Vagina (tissue), 2 donors: ENCODE measurements around the gene MAGEA9. TPM values are rescaled to one million over a fixed set of nuclear protein-coding genes. Genes with fewer than 3 reads are reported as not detected.
"Not testable (repeated sequence)": the region's sequence is repeated elsewhere in the genome, so short reads cannot be mapped to it uniquely, and the experiment has no call there.

Source experiments
- DNase-seq, 2 donors: peaks; one replicate each; pipeline ENCODE4 v3.0.0-alpha.2; 2017; ENCODE audit errors: extremely low spot score in 2 of 2
- H3K27ac ChIP-seq: fragments of 200-600 bp; sonication (generic); one replicate; pipeline ENCODE4 v1.5.1; 2019
- H3K27me3 ChIP-seq: fragments of 200-600 bp; sonication (generic); one replicate; pipeline ENCODE4 v1.5.1; 2019
- H3K36me3 ChIP-seq, 2 donors: fragments of 200-600 bp; sonication (generic); one replicate each; pipeline ENCODE4 v1.5.1; 2017 to 2019
- H3K4me1 ChIP-seq: fragments of 200-600 bp; sonication (generic); one replicate; pipeline ENCODE4 v1.5.1; 2019
- H3K4me3 ChIP-seq, 2 donors: fragments of 200-600 bp; sonication (generic); 1 replicate in 1 of 2; 2 replicates in 1 of 2; pipeline ENCODE4 v1.5.1; 2016 to 2019
- H3K9me3 ChIP-seq: fragments of 200-600 bp; sonication (generic); one replicate; pipeline ENCODE4 v1.5.1; 2019
- POLR2A ChIP-seq, 2 donors: fragments of 450-650 bp; IDR thresholded peaks; one replicate each; pipeline ENCODE4 v1.6.1; 2017; ENCODE audit warnings: antibody characterized with exemption in 2 of 2, mild to moderate bottlenecking in 2 of 2, moderate library complexity in 2 of 2
- POLR2AphosphoS5 ChIP-seq, 2 donors: sonication (generic); formaldehyde crosslinking; IDR thresholded peaks; one replicate each; pipeline ENCODE4 v1.9.0; 2017; ENCODE audit warnings: antibody characterized with exemption in 2 of 2, mild to moderate bottlenecking in 2 of 2, low read depth in 1 of 2; ENCODE audit not compliant: insufficient read depth in 1 of 2
- intact Hi-C: fragments of 100-400 bp; cut with DNase I; formaldehyde crosslinking; loops from one replicate; pipeline ENCODE4 v1.15.1; 2023
- small RNA-seq: library from RNA; depleted of rRNA; stranded (forward); fragments of <200 nt; gene quantifications from one replicate; pipeline ENCODE3, GENCODE V24; 2016
- total RNA-seq: library from RNA; depleted of rRNA; stranded (reverse); fragments of >200 nt; gene quantifications from one replicate; pipeline ENCODE4 v1.2.3, GENCODE V29; 2016
- TF ChIP-seq, protein P1 (sequence below), 3 experiments: fragments of 450-650 bp in 2 of 3; fragments of 200-600 bp in 1 of 3; sonication (generic) in 1 of 3; IDR thresholded peaks; one replicate each; pipeline ENCODE4 v1.5.1; 2017 to 2019; ENCODE audit warnings: antibody characterized with exemption in 3 of 3, mild to moderate bottlenecking in 2 of 3, moderate library complexity in 2 of 3

The MAGEA9 gene
- total RNA-seq, 1 donor from 2014 or later: not detected

DNA sequence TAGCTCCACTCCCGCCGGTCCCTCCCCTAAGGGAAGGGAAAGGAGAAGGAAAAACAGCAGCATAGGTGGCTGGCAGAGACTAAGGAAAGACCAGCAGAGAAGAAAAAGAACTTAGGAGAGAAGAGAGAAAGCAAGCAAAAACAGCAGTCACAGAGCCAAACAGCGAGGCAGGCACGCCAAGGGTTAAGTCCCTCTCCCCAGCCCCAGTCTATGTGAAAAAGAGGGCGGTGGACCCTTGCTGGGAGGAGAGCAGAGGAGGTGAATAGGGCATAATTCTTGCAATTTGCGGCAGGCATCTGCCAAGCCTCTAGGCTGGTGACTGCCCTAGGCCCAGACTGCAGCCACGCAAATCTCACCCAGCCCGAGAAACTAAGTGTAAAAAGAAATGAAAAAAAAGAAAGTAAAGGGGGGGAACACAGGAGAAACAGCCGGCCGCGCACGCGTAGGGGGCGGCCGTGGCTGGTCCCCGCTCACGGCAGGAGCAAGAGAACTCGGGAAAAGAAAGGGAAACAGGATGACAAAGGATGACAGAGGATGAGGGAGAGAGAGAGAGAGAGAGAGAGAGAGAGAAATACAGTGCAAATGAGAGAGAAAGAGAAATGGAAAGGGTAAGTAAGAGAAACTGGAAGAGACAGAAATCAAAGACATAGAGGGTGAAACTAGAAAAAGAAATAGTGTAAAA lies 48.6 kb downstream of the MAGEA9 start:
- H3K4me1 ChIP-seq: no peaks in the 10 kb centered on the region
- H3K9me3 ChIP-seq: no peaks in the 10 kb centered on the region
- no peaks in the 10 kb centered on the region for H3K36me3 ChIP-seq
- H3K27ac ChIP-seq: peak overlapping the region; percentile 72
- intact Hi-C loops: loop anchor here (5.0 kb wide), 1 partner anchor 1973 kb away; no protein-coding TSS in a partner anchor
- no peak for TF ChIP-seq POLR2A (IDR thresholded peaks at IDR 0.05)
- TF ChIP-seq POLR2AphosphoS5 (IDR thresholded peaks at IDR 0.05; ENCODE audit: insufficient read depth in 1 of 2, low read depth in 1 of 2): no peak
- TF ChIP-seq, protein P1, sequence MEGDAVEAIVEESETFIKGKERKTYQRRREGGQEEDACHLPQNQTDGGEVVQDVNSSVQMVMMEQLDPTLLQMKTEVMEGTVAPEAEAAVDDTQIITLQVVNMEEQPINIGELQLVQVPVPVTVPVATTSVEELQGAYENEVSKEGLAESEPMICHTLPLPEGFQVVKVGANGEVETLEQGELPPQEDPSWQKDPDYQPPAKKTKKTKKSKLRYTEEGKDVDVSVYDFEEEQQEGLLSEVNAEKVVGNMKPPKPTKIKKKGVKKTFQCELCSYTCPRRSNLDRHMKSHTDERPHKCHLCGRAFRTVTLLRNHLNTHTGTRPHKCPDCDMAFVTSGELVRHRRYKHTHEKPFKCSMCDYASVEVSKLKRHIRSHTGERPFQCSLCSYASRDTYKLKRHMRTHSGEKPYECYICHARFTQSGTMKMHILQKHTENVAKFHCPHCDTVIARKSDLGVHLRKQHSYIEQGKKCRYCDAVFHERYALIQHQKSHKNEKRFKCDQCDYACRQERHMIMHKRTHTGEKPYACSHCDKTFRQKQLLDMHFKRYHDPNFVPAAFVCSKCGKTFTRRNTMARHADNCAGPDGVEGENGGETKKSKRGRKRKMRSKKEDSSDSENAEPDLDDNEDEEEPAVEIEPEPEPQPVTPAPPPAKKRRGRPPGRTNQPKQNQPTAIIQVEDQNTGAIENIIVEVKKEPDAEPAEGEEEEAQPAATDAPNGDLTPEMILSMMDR (IDR thresholded peaks at IDR 0.05): no peak
- H3K4me3 ChIP-seq: peak overlapping the region; percentile 15 to 32
- DNase-seq: no peak
- H3K27me3 ChIP-seq: no peaks in the 10 kb centered on the region

DNA sequence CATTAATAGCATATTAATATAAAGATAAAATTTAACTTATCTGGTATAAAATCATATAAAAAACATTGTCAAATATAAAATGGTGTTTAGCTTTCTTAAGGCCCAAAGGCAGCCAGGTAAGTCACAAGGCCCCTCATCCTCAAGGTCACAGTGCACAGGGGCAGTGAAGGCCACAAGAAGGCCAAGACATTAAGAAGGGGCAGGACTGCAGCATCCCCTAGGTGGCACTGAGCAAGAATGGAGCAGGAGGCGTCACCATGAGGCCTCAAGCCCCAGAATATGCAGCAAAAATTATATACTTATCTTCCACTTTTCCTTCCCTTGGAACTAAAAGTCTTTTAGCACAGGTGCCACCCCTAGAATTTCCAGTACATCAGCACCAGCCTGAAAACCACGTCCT lies 49.7 kb downstream of the MAGEA9 start:
- intact Hi-C loops: loop anchor here (5.0 kb wide), 1 partner anchor 1974 kb away; no protein-coding TSS in a partner anchor
- DNase-seq: no peak
- TF ChIP-seq POLR2A (IDR thresholded peaks at IDR 0.05) (no peak), POLR2AphosphoS5 (IDR thresholded peaks at IDR 0.05; ENCODE audit: insufficient read depth in 1 of 2, low read depth in 1 of 2) (no peak)
- TF ChIP-seq, protein P1 (IDR thresholded peaks at IDR 0.05): no peak
- no peak overlapping the region for H3K4me3 ChIP-seq
- H3K9me3 ChIP-seq: no peaks in the 10 kb centered on the region
- no peak overlapping the region for H3K27ac ChIP-seq
- H3K36me3 ChIP-seq: no peaks in the 10 kb centered on the region
- H3K27me3 ChIP-seq: no peaks in the 10 kb centered on the region
- no peaks in the 10 kb centered on the region for H3K4me1 ChIP-seq

GRCh38 chrX:149836728-149837127 lies 55.0 kb downstream of the MAGEA9 start:
- intact Hi-C loops, H3K4me3 ChIP-seq, H3K27me3 ChIP-seq, H3K9me3 ChIP-seq, DNase-seq, H3K27ac ChIP-seq, H3K4me1 ChIP-seq, H3K36me3 ChIP-seq: not testable (repeated sequence)

- Histone ChIP-seq H3K4me1 (no peaks in the 10 kb centered on the region), H3K4me3 (no peak overlapping the region), H3K9me3 (no peaks in the 10 kb centered on the region), H3K27me3 (no peaks in the 10 kb centered on the region), H3K27ac (no peak overlapping the region), H3K36me3 (no peaks in the 10 kb centered on the region)
- no peak for DNase-seq
- intact Hi-C loops: no loop called here
- TF ChIP-seq POLR2A (IDR thresholded peaks at IDR 0.05): no peak
- no peak for TF ChIP-seq POLR2AphosphoS5 (IDR thresholded peaks at IDR 0.05; ENCODE audit: insufficient read depth in 1 of 2, low read depth in 1 of 2)
- TF ChIP-seq, protein P1 (IDR thresholded peaks at IDR 0.05): no peak
These were observed 55.4 kb downstream of the MAGEA9 start for GRCh38 chrX:149837167-149837566.

Small RNA genes within 50 kb of the gene (small RNA-seq; reads per million reads assigned to genes)
- gene AC244098.1 (not detected), gene AC244098.2 (not detected), gene AC244098.3 (not detected)

Other genes with a start within 250 kb of the MAGEA9 start
- gene EOLA1, start 240.9 kb upstream of the MAGEA9 start, total RNA-seq: 9.8 TPM
- gene HSFX3, start 232.0 kb upstream of the MAGEA9 start, total RNA-seq: not detected
- gene MAGEA9B, start 194.5 kb upstream of the MAGEA9 start, total RNA-seq: not detected
- not detected for gene HSFX2, start 186.6 kb upstream of the MAGEA9 start, total RNA-seq
- gene TMEM185A, start 150.1 kb upstream of the MAGEA9 start, total RNA-seq: 15.5 TPM
- not detected for gene MAGEA11, start 69.9 kb upstream of the MAGEA9 start, total RNA-seq
- 1.2 TPM for gene HSFX1, start 7.9 kb upstream of the MAGEA9 start, total RNA-seq
- gene MAGEA8, start 99.3 kb downstream of the MAGEA9 start, total RNA-seq: not detected
- gene HSFX4, start 147.6 kb downstream of the MAGEA9 start, total RNA-seq: not detected
- gene EOLA2, start 156.6 kb downstream of the MAGEA9 start, total RNA-seq: 15.5 TPM